CD4-positive, alpha-beta T cell treated with Interleukin-4 for 1 hour (primary cell): ENCODE measurements around the gene CELA2B.

Experiments used
- DNase-seq, 2 donors: peaks; one replicate each; pipeline ENCODE4 v3.0.0-alpha.2; 2020 to 2022

The CELA2B gene

GRCh38 chr1:15531003-15531402 lies 55.1 kb downstream of the CELA2B start:
- DNase-seq: no peak

DNA sequence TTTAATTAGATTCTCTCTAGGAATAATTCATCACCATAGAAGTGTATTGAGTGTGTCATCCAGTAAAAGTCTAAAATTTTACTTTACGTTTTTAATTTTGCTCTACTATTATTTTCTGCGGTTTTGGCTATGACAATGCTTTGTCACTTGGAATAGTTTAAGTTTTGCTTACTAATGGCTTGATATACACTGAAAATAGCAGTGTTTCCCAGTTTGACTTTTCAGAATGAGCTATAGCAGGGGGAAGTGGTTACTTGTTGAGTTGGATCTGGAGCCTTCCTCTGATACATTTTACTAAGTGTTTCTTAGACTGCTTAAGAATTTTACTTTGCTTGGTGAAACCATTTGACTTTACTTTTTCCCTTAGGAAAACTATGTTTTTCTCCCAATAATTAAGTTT lies 55.8 kb downstream of the CELA2B start:
- DNase-seq: no peak

DNA sequence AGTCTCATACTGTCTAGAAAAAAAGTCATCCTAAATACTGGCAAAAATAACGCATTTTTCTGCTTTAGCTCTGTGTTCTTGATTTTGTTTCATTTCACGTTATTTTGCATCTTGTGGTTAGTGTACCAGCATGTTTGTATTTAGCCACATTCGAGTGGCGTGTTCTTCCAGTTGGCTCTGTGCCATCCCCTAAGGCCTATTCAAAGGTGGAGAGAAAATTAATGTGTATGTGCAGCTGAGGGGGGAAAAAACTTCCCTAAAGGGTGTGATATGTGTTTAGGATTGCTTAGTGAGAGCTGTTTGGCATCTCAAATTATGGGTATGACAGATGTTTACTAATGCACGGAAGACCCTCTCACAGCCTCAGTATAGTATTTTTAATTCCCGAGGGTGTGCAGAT lies 62.9 kb downstream of the CELA2B start:
- DNase-seq: no peak

GRCh38 chr1:15540186-15540585 lies 64.3 kb downstream of the CELA2B start:
- no peak for DNase-seq
